ENCODE results near the gene UBE2E1. TPM values are rescaled to one million over a fixed set of nuclear protein-coding genes. Genes with fewer than 3 reads are reported as not detected.

The UBE2E1 gene
- total RNA-seq, 4 donors from 2014 or later = 32.6 to 62.5 (median 55.9) TPM

- intact Hi-C loops (cut with DNase I; ENCODE audit: low total_unique reads) = no loop called here
- DNase-seq (ENCODE audit: low spot score in 2 of 2) = no peak
- TF ChIP-seq POLR2A (IDR thresholded peaks at IDR 0.05) = no peak
- TF ChIP-seq CTCF (IDR thresholded peaks at IDR 0.05) = no peak
- 62% methylated on average over 2 of the region's 2 CpGs for WGBS, 2 donors
- no peak overlapping the region for H3K4me3 ChIP-seq (ENCODE audit: low read depth, poor library complexity, severe bottlenecking)
Measured at GRCh38 chr3:23761440-23761896, 44.3 kb upstream of the UBE2E1 start.

GRCh38 chr3:23762214-23762613, 43.5 kb upstream of the UBE2E1 start:
- no peak overlapping the region for H3K4me3 ChIP-seq (ENCODE audit: low read depth, poor library complexity, severe bottlenecking)
- intact Hi-C loops (cut with DNase I; ENCODE audit: low total_unique reads) = no loop called here
- 83 to 85% methylated on average over 7 of the region's 7 CpGs for WGBS, 2 donors

GRCh38 chr3:23762759-23763477, 42.8 kb upstream of the UBE2E1 start:
- DNase-seq (ENCODE audit: low spot score in 2 of 2) = no peak
- 35 to 41% methylated on average over 12 of the region's 12 CpGs for WGBS, 2 donors
- no peak overlapping the region for H3K4me3 ChIP-seq (ENCODE audit: low read depth, poor library complexity, severe bottlenecking)
- intact Hi-C loops (cut with DNase I; ENCODE audit: low total_unique reads) = no loop called here
- no peak for TF ChIP-seq CTCF (IDR thresholded peaks at IDR 0.05)
- TF ChIP-seq POLR2A (IDR thresholded peaks at IDR 0.05) = no peak

More at GRCh38 chr3:23762214-23762613, 43.5 kb upstream of the UBE2E1 start:
- no peak for DNase-seq (ENCODE audit: low spot score in 2 of 2)
- TF ChIP-seq CTCF (IDR thresholded peaks at IDR 0.05) (no peak), POLR2A (IDR thresholded peaks at IDR 0.05) (no peak)

- TF ChIP-seq POLR2A (IDR thresholded peaks at IDR 0.05) (no peak), CTCF (IDR thresholded peaks at IDR 0.05) (no peak)
- no peak for DNase-seq (ENCODE audit: low spot score in 2 of 2)
- intact Hi-C loops (cut with DNase I; ENCODE audit: low total_unique reads) = no loop called here
- no peak overlapping the region for H3K4me3 ChIP-seq (ENCODE audit: low read depth, poor library complexity, severe bottlenecking)
- 81 to 88% methylated on average over 1 of the region's 1 CpG for WGBS, 2 donors
Measured at GRCh38 chr3:23764407-23764806, 41.3 kb upstream of the UBE2E1 start.

- no peak overlapping the region for H3K4me3 ChIP-seq (ENCODE audit: low read depth, poor library complexity, severe bottlenecking)
- TF ChIP-seq CTCF (IDR thresholded peaks at IDR 0.05) = no peak
- TF ChIP-seq POLR2A (IDR thresholded peaks at IDR 0.05) = no peak
- intact Hi-C loops (cut with DNase I; ENCODE audit: low total_unique reads) = no loop called here
- WGBS, 2 donors = 91 to 92% methylated on average over 2 of the region's 2 CpGs
- DNase-seq (ENCODE audit: low spot score in 2 of 2) = no peak
Measured at GRCh38 chr3:23767546-23767945, 38.2 kb upstream of the UBE2E1 start.
